Activated T-helper 1 cell treated with Interleukin-2 at 50 U/mL for 16 hours (primary cell): ENCODE results near the gene TSPO.
A peak's percentile ranks its signal among the peaks of the same experiment; 100 is the strongest.
"Not testable (repeated sequence)": the region's sequence is repeated elsewhere in the genome, so short reads cannot be mapped to it uniquely, and the experiment has no call there.

Experiments
- DNase-seq: peaks from one replicate; pipeline ENCODE4 v3.0.0-alpha.2; 2020; ENCODE audit warnings: low read depth

Gene TSPO

DNA sequence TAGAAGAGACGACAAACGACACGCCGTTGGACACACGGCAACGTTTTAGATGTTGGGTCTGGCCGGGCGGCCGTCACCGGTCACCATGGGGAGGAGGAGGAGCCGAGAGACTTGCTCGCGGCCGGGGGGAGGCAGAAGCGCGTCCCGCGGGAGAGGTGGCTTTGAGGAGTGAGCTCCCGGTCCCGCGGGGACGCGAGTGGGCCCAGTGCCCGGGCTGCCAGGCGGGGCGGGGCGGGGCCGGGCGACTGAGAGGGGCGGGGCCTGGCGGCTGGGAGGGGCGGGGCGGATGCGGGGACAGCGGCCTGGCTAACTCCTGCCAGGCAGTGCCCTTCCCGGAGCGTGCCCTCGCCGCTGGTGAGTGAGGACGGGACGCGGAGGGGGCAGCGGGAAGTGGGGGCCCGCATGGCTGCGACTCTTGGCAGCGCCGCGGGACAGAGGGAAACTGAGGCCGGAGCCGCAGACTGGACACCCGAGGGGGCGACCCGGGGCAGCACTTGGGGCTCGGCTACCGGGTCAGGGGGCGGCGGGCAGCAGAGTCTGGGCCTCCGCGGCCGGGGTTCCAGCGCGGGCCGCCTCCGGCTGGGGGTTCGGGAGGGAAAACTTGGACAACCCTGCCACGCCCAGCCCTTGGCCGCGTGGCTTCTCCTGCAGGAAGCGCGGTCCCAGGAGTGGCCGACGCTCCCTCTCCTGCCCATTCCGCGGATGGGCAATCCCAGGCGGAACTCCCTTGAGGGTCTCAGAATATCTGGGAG lies at the start of gene TSPO:
Gene TSPO, plus strand, starts transcription at position 309 of the 752 bp plus-strand sequence. CDS start 7,680 bp downstream, outside the sequence.
- DNase-seq, result peak; percentile 59

DNA sequence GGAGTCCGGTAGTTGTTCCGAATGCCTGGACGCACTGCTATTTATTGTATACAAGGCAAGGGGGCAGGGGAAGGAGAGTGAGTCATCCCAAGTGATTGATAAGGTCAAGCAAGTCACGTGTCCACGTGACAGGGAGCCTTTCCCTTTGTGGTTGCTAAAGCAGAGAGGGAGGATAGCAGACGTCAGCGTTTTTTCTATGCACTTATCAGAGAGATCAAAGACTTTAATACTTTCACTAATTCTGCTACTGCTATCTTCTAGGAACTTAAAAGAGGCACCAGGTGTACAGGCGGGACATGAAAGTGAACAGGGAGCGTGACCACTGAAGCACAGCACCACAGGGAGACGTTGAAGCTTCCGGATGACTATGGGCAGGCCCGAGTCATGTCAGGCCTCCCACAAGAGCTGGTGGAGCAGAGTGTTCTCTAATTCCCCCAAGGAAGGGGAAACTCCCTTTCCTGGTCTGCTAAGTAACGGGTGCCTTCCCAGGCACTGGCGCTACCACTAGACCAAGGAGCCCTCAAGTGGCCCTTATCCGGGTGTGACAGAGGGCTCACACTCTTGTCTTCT lies 47.2 kb upstream of the TSPO start:
- DNase-seq, result not testable (repeated sequence)

DNA sequence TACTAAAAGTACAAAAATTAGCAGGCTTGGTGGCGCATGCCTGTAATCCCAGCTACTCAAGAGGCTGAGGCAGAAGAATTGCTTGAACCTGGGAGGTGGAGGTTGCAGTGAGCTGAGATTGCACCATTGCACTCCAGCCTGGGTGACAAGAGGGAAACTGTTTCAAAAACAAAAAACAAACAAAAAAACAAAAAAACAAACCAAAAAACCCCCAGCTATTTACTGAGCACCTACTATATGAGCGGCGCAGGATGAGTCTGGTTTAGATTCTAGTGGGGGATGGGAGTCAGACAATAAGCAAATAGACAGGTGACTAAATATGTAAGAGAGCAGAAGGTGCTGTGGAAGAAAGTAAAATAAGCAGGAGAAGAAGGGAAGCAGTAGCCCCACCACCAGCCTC lies 46.4 kb upstream of the TSPO start:
- not testable (repeated sequence) for DNase-seq

DNA sequence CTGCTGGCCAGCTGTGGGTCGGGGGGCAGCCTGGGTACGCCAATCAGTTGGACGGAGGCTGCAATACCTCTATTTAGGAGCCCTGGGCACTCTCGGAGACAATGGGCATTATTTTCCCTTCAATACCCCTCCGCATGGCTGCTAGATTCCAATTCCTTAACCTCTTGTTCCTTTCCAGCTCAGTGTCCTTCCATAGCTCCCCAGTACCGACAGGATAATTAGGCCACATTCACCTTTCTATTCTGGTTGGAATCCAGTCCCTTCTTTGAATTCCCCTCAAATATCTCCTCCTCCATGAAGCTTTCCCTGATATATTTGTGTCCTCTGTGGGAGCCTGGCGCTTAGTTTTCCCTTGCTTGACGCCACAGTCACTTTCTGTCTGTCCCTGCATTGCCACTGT lies 45.1 kb upstream of the TSPO start:
- no peak for DNase-seq

DNA sequence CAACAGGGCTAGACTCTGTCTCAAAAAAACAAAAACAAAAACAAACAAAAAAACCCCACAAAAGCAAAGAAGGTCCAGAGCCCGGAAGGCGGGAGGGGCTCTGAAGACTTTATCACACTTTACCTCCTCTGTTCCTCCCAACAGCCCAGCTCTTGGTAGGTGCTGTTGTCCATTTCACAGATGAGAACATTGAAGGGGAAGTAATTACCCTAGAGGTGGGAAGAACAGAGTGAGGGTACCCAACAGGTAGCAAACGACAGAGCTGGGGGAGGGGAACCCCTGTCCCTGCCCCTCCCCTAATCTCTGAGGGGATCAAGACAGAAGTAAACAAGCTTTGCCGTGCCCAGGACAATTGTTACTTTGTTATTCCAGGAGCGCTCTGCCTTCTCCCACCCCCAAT lies 41.8 kb upstream of the TSPO start:
- DNase-seq, result no peak

DNA sequence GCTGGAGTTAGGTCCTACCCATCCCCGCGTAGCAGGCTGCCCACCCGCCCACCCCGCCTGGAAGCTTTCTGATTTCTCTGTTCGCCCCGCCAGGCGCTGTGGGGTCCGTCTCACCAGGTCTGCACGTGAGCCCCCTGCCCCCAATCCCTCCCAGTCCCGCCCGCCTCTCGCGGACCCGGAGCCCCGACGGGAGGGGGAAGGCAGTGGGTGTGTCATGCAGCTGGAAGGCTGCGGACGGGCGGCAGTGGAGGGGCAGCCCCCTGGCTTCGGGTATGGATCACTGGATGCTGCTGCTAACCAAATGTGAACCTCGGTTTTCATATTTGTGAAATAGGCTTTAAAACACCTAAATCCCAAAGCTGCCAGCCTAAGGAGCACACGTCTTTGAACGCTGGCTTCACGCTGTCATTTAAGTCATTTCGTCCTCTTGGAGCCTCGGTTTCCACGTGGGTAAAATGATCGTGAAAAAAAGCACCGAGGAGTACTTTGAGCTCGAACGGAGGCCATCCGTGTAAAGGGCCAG lies 41.4 kb upstream of the TSPO start:
- no peak for DNase-seq

DNA sequence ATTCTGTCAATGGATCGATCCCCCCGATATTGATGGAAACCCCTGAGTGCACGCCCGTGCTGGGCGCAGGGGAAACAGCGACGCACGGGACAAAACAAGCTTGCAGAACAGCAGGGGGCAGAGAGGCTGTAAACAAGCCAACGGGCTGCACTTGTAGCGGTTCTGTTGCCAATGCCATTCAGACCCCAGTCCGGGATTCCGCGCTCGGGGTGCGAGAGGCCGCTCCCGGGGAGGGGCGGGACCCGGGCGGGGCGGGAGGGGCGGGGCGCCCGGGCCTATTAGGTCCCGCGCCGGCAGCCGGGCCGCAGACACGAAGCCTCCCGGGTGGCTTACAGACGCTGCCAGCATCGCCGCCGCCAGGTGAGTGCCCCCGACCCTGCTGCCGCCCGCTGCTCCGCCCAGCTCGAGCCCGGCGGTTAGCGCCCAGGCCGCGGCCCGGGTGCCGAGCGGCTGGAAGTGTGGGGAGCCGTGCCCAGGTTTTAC lies 40.9 kb upstream of the TSPO start, which contains the start of gene BIK:
Gene BIK, plus strand, starts transcription at position 307 of the 483 bp plus-strand sequence. CDS start 13,273 bp downstream, outside the sequence.
- DNase-seq, result peak; percentile 26

DNA sequence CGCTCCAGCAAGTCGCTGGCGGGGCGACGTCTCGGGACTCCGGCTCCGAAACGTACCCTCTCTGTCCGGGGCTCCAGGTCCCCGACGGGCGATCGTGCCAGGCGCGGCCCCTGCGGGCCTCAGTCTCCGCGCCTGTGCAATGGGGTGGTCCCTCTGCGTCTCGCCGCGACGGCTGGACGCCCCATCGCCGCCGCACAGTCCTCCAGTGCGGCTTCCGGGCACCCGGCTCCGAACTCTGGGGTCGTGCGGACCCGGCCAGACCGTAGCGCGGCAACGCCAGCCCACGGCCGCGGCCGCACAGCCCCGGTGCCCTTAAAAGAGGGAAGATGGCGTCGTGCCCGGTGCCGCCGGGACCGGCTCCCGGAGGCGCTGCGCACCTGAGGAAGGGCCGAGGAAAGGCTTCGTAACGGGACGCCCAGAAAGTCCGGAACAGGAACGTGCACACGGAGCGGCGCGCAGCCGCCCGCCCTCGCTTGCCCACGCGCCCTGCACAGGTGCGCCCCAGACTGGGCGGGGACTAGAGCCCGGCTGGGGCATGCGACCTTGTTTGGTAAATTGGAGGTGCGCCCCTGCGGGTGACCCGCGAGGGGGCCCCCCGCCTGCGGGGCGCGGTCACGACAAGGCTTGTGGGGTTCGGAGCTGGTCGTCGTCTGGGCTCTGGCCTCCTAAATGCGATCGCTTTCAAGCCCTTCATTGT lies 40.3 kb upstream of the TSPO start:
- peak; percentile 32 for DNase-seq

DNA sequence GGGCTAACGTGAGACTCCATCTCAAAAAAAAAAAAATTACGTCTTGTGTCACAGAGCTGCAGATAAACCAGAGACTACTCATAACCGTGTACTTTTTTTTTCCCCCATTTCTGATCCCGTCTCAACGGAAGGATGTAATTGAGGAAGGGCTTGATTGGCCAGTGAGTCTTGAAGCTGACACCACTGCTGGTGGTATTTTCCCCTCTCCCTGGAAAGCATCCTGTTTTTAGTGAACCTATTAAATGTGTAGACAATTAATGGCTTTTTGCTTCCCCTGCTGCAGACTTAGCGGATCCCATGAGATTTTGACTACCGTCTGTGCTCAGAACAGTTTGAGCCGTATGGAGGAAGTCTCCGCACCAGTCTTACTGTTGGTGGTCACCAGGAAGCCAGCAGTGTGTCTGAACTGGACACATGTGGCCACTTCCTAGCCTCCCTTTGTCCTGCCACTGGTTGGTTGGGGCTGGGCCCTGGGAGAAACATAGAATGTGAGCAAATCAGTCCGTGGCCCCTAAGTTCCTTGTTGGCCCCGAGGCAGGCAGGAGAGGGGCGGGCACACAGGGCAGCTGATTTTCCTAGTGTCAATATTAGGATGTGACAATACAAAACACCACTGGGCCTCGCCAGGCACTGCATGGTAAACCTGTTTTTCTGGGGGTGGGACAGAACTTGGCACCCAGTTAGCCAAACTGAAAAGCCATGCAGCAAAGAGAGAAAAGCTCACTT lies 37.7 kb upstream of the TSPO start:
- no peak for DNase-seq

DNA sequence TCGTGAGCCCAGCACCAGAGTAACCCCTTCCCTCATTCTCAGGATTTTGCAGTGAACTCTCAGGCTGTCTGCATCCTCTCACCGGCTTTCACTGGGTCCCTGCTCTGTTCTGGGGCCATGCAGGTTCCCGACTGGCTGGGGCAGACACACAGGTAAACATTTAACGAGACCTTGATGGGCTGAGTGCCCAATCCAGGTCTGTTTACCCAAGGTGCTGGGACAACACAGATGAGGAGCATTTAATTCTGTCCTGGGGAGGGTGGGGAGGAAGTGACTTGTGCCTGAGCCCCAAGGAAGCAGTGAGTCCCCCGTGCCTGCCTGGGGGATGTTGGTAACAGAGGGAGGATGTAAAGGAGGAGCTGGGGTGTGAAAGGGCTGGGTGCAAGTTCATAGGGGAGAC lies 36.4 kb upstream of the TSPO start:
- no peak for DNase-seq

DNA sequence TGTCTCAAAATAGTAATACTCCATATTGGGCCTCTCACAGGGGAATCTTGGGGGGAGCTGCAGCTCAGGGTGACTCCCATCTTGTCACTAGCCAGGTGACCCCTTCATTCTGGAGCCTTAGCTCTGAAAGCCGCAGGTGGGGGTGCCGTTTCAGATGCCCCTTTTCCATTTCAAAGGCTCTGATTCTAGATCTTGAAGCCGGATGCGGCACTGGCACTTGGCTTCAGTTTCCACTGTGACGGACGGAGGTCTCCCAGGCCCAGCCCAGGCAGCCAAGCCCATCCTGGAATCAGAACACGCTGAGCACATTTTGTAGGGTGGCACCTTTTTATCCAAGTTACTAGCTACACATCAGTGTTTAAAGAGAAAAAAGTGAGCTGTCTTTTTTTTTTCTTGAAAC lies 34.4 kb upstream of the TSPO start:
- DNase-seq, result no peak

DNA sequence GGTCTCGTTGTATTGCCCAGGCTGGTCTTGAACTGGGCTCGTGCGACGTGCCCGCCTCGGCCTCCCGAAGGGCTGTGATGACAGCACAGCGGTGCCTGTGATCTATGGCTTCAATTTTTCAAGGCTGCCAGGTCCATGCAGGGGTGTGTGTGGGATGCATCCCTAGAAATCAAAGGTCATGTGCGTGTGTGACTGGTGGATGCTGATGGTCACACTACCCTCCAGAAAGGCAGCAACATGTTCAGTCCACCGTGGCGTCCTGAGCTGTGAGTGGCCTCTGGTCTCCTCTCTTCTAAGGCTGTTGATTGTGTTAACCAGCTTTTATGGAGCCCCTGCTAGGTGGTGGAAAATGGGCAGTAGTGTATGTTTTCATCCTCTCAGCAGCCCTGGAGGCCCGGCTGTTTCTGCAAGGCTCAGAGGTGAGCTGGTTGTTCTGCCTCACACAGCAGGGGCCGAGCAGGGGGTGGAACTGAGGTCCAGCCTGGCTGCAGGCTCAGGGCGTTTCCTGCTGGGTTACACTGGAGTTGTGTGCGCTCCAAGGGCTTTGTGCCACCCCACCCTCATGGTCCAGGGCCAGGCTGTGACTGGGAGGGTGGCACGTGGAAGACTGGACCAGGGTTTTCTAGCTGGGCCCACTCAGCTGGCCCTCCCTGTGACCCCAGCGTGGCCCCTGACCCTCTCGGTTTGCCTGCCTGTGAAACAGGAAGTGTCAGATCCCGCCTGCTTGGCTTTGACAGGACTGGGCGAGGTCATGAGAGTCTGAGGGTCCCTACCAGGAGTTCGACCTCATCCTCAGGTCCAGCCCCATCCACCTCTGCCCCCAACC lies 33.1 kb upstream of the TSPO start:
- no peak for DNase-seq

DNA sequence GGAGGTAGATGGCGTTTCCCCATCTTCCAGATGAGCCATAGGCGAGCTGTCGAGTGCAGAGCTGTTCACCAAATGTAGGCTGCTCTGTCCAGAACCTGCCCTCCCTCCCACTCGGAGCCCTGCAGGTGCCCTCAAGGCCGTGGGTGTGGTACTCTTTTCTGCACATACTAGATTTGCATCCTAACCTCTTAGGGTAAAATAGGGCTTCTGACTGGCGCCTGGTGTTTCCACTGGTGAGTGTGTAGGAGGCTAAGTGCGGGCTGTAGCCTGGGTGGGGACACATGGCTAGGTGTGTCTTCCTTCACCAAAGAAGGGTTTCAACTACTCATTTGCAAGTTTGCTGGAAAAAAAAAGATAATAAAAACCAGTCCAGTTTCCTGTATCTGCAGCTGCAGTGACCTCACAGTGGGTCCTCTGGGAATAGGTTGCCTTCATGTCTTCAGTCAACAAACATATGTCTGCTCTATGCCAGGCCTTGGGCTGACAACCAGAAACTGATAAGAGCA lies 32.4 kb upstream of the TSPO start:
- no peak for DNase-seq

DNA sequence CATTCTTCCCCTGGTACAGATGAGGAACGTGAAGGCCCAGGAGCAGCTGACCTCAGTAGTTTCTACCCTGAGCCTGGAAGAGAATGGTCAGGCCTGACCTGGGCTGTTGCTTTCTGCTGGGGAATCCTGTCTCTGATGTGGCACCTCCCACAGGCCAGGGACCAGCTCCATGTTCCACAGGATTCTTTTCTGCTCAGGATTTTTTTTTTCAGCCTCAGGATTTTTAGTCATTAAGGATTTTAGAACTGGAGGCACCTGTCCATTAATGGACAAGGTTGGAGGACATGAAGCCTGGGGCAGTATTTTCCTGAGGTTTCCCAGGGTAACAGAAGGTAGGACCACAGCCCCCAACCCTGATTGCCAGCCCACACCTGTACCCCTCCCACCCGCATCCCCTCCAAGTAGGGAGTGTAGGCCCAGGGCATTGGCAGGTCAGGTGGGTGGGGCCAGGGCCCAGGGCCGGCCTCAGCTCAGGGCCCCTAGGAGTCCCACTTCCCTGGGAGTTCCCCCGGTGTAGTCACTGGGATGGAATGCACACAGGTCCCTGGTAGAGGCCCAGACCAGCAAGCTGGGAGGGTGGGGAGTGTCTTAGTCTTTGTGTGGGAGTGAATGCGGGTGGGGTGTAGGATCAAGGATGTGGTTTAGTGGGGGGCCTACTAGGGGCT lies 24.7 kb upstream of the TSPO start:
- DNase-seq, result no peak

DNA sequence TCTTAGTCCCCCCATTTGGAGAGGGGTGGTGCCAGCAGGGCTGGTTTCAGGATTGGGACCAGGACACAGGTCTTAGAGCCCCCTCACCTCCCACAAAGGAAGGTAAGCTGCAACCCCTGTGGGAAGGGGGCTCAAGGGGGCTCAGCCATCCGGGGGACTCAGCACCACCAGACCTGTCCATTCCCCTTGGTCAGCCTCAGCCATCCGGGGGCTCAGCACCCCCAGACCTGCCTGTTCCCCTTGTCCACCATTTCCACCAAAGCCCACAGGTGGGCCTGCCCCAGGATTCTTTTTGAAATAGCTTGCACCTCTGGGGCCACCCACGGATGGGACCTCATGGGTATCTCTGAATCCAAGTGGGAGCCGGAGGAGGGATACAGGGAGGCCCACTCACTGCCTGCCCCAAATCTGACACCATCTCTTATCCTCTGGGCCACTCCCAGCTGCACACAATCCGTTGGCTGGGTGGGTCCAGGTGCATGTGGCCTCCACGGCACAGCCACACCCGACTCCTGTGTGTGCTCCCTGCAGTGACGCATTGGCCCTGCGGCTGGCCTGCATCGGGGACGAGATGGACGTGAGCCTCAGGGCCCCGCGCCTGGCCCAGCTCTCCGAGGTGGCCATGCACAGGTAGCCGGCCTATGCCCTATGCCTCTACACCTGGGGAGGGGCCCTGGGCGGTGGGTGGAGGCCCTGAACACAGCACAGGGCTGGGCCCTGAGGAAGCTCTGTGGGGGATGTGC lies 24.0 kb upstream of the TSPO start:
- no peak for DNase-seq

DNA sequence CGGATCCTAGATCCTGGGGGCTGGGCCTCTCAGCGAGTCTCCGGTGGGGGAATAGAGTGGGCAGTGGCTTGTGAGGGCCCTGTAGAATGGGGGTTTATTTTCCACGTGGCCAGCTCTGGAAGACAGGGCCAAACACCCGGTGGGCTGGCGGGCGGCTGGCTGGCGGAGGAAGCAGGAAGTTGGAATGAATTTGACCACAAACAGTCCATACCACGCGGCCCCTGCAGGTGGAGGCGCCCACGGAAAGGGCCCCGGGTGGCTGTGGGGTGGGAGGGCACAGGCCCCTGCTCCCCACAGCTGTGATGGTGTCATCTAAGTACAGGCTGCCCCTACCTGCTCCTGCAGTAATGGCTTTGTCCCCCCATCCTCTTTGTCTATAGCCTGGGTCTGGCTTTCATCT lies 23.2 kb upstream of the TSPO start:
- no peak for DNase-seq

DNA sequence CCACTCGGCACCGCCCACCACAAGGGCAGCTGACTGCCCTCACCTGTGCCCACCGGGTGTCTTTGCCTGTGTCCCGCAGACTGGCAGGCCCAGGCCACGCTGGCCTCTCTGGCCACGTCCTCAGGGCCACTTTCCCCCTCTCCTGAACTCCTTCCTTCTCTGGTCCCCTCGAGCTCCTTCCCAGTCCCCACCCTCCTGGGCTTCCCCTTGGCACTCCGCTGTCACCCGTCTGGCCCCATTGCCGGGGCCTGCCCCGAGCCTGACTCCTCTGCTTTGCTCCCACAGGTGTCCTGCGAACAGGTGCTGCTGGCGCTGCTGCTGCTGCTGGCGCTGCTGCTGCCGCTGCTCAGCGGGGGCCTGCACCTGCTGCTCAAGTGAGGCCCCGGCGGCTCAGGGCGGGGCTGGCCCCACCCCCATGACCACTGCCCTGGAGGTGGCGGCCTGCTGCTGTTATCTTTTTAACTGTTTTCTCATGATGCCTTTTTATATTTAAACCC lies 22.4 kb upstream of the TSPO start:
- DNase-seq, result no peak

DNA sequence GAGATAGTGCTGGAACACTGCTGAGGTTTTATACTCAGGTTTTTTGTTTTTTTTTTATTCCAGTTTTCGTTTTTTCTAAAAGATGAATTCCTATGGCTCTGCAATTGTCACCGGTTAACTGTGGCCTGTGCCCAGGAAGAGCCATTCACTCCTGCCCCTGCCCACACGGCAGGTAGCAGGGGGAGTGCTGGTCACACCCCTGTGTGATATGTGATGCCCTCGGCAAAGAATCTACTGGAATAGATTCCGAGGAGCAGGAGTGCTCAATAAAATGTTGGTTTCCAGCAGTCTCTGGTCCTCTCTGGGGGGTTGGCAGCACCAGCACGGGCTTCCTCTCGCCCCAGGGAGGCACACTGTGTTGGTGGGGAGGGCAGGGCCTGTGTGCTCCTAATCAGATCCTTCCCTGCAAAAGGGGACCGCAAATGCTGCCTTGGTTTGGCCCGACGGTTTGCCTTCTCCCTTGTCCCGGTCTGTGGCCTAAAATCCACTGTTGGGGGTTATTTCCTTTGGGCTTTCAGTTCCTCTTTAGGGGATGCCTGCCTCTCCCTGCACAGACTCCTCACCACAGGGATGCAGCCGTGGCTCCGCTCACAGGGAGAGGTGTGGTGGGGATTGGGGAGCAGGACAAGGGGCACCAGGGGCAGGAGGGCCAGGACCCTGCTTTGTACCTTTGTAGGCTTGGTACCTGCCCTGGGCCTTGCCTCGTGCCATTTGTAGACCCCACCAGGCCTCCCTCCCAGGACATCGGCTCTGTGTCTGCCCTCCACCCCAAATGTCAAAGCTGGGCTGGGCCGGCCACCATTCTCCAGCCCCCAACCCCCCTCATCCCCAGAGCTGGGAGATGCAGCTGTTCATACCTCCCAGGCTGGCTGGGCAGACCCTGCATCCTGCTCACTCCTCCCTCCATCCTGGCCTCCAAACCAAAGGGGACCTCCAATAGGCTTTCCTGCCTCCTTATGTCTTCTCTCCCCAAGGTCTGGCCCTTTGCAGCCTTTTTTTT lies 21.6 kb upstream of the TSPO start:
- DNase-seq, result no peak
